Activated CD8-positive, alpha-beta memory T cell treated with anti-CD3 and anti-CD28 coated beads, Interleukin-2, amount 50 U/mL, for 1 hour (primary cell): ENCODE results near the gene ACSF3.

Experiments used
- DNase-seq: peaks from one replicate; pipeline ENCODE4 v3.0.0-alpha.2; 2020; ENCODE audit errors: extremely low read depth

Gene ACSF3

GRCh38 chr16:89201439-89202377 lies 108.1 kb downstream of the ACSF3 start:
- peak; percentile 36 for DNase-seq

- no peak for DNase-seq
Measured at GRCh38 chr16:89202422-89203215, 109.0 kb downstream of the ACSF3 start.
